ENCODE results near the gene USHBP1.

Gene USHBP1

GRCh38 chr19:17259118-17259780 is 5.3 kb downstream of the USHBP1 start:
- Histone ChIP-seq H3K27ac (replicated peaks) (no peak overlapping the region), H3K4me3 (replicated peaks; ENCODE audit: insufficient read depth, low read length) (no peak overlapping the region), H3K27me3 (ENCODE audit: insufficient read depth, poor library complexity, severe bottlenecking) (no peaks in the 10 kb centered on the region)
- DNase-seq (ENCODE audit: low read depth in 1 of 2, low spot score in 1 of 2): no peak
- TF ChIP-seq REST (IDR thresholded peaks at IDR 0.05; ENCODE audit: insufficient replicate concordance, low read depth): no peak
- TF ChIP-seq CTCF (IDR thresholded peaks at IDR 0.05; ENCODE audit: insufficient read depth, low read length): no peak
- no peak for TF ChIP-seq SPI1 (IDR thresholded peaks at IDR 0.05; ENCODE audit: borderline replicate concordance, low read depth)
- no peak for TF ChIP-seq POLR2AphosphoS5 (IDR thresholded peaks at IDR 0.05; ENCODE audit: low read depth)
- no peak for TF ChIP-seq GABPA (IDR thresholded peaks at IDR 0.05; ENCODE audit: low read depth)

DNA sequence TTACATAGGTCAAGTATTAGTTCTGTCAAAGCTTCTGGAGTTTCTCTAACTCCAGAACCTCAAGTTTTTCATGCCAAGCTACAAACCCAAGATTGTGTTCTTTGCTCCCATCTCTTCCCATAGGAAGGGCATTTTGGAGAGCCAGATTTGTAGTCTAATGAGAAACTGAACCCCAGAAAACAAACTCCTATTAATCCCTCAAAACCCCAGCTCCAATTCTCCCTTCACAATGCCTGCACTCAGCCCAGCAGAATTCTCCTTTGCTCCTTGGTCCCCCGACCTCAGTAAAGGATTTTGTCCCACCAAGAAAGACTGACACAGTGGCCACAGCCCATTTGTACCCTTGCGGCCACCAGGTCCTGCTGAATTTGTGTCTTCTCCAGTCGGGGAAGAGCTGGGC is 8.4 kb downstream of the USHBP1 start:
- TF ChIP-seq SPI1 (IDR thresholded peaks at IDR 0.05; ENCODE audit: borderline replicate concordance, low read depth) (no peak), POLR2AphosphoS5 (IDR thresholded peaks at IDR 0.05; ENCODE audit: low read depth) (no peak), CTCF (IDR thresholded peaks at IDR 0.05; ENCODE audit: insufficient read depth, low read length) (no peak), GABPA (IDR thresholded peaks at IDR 0.05; ENCODE audit: low read depth) (no peak), REST (IDR thresholded peaks at IDR 0.05; ENCODE audit: insufficient replicate concordance, low read depth) (no peak)
- no peak for DNase-seq (ENCODE audit: low read depth in 1 of 2, low spot score in 1 of 2)
- Histone ChIP-seq H3K4me3 (replicated peaks; ENCODE audit: insufficient read depth, low read length) (no peak overlapping the region), H3K27ac (replicated peaks) (no peak overlapping the region), H3K27me3 (ENCODE audit: insufficient read depth, poor library complexity, severe bottlenecking) (no peaks in the 10 kb centered on the region)

GRCh38 chr19:17255150-17255621 is 9.4 kb downstream of the USHBP1 start:
- H3K27ac ChIP-seq (replicated peaks): no peak overlapping the region
- H3K27me3 ChIP-seq (ENCODE audit: insufficient read depth, poor library complexity, severe bottlenecking): no peaks in the 10 kb centered on the region
- H3K4me3 ChIP-seq (replicated peaks; ENCODE audit: insufficient read depth, low read length): no peak overlapping the region
- TF ChIP-seq POLR2AphosphoS5 (IDR thresholded peaks at IDR 0.05; ENCODE audit: low read depth) (no peak), GABPA (IDR thresholded peaks at IDR 0.05; ENCODE audit: low read depth) (no peak), REST (IDR thresholded peaks at IDR 0.05; ENCODE audit: insufficient replicate concordance, low read depth) (no peak), CTCF (IDR thresholded peaks at IDR 0.05; ENCODE audit: insufficient read depth, low read length) (no peak), SPI1 (IDR thresholded peaks at IDR 0.05; ENCODE audit: borderline replicate concordance, low read depth) (no peak)
- no peak for DNase-seq (ENCODE audit: low read depth in 1 of 2, low spot score in 1 of 2)

Measured in HL-60 (cell line).